GM19455 (cell line): ENCODE measurements around the gene NOS2.
"Not testable (repeated sequence)": the region's sequence is repeated elsewhere in the genome, so short reads cannot be mapped to it uniquely, and the experiment has no call there.

Experiments
- ATAC-seq: cut with Tn5 transposase; IDR thresholded peaks from one replicate; pipeline ENCODE4 v1.9.1; 2021; ENCODE audit not compliant: unreplicated experiment

NOS2 gene

DNA sequence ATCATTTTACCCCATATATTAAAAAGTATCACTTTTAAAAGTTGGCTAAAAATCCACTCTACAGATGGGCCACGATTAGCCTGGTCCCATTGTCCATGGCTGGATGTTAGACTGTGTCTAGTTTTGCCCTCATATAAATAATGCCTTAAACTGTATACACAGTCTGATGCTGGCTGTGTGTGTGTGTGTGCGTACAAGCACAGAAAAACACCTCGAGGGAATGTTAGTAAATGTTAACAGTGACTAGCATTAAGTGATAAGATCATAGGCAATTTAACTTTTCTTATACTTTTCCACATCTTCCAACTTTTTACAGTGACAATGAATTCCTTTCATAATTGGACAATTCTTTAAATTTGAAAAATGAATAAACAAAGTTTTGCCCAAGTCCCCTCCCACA, 8.2 kb downstream of the NOS2 start:
- no peak for ATAC-seq

DNA sequence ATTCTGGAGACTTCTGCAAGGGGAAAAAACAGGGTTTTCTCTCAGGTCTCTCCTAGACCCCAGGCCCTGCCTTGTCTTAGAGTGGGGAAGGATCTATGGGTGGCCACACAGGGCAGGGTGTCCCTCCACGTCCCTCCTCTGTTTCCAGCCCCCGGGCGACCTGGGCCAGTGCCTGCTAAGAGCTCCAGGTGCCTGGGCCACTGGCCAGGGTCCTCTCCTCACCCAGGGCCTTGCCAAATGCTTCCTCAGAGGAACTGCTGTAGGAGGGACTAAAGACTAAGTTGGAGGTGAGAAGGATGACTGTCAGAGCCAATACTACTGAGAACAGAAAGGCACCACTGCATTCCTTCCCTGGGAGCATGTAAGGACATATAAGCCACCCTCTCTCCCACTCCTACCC, 11.4 kb downstream of the NOS2 start:
- ATAC-seq: no peak

- ATAC-seq: no peak
Observed at GRCh38 chr17:27783440-27784350, 16.6 kb downstream of the NOS2 start.

DNA sequence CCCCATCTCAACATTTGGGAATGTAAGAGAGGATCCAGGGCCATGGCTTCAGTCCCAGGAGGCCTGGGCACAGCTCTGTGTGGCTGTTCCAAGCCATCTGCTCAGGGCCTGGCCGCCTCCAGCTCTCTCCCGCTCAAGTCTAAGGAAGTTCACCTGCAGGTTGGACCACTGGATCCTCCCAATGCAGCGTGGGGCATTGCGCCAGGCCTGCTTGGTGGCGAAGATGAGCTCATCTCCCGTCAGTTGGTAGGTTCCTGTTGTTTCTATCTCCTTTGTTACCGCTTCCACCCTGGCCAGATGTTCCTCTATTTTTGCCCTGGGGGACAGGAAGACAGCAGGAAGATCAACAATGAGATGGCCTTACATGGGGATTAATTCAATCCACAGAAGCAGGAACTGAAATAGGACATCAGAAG, 17.5 kb downstream of the NOS2 start:
- ATAC-seq: no peak

DNA sequence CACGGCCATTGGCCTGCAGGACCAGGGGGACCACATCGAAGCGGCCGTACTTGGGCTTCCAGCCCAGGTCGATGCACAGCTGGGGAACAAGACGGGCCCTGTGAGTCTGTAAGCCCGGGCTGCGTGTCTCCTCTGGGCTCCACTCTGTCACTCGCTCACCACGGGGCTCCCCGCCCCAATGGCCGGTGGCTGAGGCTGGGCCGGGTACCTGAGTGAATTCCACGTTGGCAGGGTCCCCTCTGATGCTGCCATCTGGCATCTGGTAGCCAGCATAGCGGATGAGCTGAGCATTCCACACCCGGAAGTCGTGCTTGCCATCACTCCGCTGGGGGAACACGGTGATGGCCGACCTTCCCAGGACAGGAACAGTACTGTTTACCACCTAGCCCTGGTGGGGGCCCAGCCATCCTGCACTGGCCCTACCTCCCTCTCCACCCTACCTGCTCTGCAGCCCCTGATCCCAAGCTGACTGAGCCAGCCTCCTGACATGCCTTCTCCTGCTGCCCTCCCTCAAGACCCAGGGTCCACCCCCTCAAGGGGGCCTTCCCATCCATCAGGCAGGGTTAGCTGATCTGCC, 19.4 kb downstream of the NOS2 start:
- ATAC-seq: no peak

DNA sequence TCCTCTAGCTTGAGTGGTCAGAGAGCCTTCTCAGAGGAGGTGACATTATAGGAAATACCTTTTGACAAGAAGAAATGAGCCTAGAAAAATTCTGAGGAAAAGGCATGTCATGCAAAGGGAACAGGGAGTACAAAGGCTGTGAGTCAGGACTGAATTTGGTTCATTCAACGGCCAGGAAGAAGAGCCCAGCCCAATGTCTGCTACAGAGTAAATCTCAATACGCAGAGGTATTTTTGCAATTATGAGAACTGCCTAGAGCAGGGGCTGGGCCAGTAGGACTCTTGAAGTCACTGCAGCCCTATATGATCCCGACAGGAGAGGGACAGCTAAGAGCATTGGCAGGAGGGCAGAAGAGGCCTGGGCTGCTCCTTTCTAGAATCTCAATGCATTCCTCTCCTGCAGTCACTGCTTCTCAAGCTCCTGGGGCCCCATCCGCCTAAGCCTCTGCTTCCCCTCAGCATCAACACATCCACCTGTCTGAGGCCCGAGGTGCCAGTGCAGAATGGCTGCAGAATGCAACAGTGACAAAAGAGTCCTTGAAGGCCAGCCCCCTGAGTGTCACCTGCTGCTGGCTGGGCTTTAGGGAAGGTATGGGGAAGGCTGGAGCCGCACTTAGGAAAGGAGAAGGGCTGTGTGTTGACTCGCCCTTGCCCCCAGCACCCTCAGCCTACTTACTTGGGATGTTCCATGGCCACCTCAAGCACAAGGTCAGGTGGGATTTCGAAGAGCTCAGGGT, 20.1 kb downstream of the NOS2 start:
- ATAC-seq: no peak

- no peak for ATAC-seq
Observed at GRCh38 chr17:27778183-27778582, 22.1 kb downstream of the NOS2 start.

- ATAC-seq: no peak
Observed at GRCh38 chr17:27776882-27777624, 23.3 kb downstream of the NOS2 start.

GRCh38 chr17:27771586-27771985, 28.7 kb downstream of the NOS2 start:
- ATAC-seq: no peak

DNA sequence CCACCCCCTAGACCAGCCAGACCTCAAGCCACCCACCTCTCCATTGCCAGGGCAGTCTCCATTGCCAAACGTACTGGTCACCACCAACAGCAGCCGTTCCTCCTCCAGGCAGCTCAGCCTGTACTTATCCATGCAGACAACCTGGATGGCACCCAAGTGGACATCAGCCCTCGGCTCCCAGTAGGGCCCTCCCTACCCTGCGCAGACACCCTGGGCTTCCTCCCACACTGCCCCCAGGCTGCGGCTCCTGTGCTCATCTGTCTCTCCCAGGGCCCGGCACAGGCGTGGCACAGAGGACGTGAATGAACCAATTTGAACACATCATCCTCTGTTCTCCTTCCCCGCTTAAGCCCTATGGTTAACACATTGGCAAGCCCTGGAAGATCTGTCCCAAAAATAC, 29.5 kb downstream of the NOS2 start:
- ATAC-seq: no peak

- no peak for ATAC-seq
Observed at GRCh38 chr17:27768858-27769410, 31.4 kb downstream of the NOS2 start.

DNA sequence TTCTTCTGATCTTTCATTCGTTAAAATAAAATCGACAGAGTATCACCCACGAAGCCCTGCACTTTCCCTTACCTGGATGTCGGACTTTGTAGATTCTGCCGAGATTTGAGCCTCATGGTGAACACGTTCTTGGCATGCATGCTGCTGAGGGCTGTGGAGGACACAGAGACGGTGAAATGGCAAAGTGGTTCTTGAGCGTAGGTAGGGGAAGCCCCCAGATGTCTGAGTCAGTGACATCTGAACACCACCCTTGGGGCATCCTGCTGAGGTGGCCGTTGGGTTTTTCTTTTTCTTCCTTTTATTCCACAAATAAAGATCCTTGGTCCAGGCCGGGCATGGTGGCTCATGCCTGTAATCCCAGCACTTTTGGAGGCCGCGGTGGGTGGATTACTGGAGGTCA, 33.9 kb downstream of the NOS2 start:
- ATAC-seq: no peak

GRCh38 chr17:27765353-27765752, 35.0 kb downstream of the NOS2 start:
- ATAC-seq: no peak

- no peak for ATAC-seq
Observed at GRCh38 chr17:27764589-27764988, 35.7 kb downstream of the NOS2 start.

DNA sequence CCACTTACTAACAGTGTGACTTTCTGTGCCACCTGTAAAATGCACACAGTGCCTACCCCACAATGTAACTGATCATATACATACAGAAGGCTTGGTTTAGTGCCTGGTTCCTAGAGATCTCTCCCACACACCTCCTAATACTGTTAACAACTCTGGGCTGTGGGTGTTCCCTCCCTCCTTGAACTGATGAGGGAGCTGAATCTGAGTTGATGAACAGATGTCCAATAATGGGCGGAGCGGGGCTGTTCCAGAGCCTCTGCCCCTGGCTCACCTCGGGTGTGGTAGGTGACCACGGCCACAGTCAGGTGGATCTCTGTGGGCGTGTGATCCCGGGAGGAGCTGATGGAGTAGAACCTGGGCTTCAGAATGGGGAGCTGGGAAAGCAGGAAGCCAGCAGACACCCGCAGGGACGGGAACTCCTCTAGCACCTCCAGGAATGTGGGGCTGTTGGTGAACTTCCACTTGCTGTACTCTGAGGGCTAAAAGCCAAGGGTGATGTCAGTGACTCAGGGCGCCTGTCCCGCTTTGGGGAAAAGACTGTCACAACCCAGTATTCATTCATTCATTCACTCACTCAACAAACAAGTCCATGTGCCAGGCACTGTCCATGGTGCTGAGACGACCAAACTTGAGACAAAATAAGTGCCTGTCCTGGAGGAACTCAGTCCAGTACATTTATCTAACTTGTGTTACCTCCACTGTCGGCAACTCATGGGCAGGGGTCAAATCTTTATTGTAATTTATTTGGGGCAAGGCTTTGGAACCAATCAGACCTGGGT, 37.6 kb downstream of the NOS2 start:
- ATAC-seq: no peak

DNA sequence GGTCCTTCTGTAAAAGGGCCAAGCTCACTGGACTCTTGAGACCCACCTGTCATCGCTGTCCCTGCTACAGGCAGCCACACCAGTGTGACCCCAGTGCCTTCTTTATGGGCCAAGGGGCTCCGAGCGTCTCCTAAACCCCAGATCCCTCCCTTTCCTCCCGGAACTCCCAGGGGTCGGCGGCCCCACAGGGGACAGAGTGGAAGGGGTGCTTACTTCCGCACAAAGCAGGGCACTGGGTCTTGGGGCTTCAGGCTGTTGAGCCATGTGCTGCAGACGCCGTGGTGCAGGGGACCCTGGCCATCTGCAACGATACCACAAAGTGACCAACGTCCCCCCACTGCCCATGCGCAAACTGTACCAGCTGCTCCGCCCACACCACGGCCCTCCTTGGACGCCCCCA, 39.4 kb downstream of the NOS2 start:
- not testable (repeated sequence) for ATAC-seq

DNA sequence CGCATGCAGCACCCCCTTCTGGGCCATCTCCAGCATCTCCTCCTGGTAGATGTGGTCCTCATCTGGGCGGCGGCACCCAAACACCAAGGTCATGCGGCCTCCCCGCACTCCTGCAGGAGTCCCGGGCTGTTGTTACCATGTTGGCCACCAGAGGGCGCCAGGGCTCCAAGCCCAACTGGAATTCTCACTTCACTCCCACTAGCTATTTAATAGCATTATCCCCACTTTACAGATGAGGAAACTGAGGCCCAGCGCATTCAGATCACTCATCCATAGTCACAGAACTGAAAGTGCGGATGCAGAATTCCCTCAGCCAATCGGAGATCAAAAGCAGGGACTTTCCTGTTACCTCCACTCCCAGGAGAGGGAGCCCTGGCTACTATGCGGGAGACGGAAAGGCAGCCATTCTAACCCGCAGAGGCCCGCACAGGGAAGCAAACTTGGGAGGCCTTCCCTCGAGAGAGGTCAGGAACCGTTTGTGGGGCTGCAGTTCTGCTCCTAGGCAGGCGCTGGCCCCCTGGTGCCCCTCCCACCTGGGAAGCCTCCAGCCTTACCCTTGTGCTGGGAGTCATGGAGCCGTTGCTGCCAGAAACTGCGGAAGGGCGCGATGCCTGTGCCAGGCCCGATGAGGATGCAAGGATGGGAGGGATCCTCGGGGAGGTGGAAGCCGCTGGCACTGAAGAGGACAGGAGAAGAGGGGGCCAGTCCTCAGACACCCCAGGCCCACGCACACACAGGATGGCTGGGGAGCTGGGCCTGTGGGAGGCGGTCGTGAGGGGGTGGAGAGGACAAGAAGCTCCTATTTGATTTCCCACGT, 40.1 kb downstream of the NOS2 start:
- ATAC-seq: no peak

GRCh38 chr17:27759528-27759927, 40.8 kb downstream of the NOS2 start:
- no peak for ATAC-seq
